HG03457 (cell line): ENCODE results near the gene PTPRN.

ENCODE experiments used
- ATAC-seq: cut with Tn5 transposase; IDR thresholded peaks from one replicate; pipeline ENCODE4 v1.9.1; 2021; ENCODE audit warnings: moderate number of reproducible peaks; ENCODE audit not compliant: unreplicated experiment

The PTPRN gene

GRCh38 chr2:219247678-219248642 lies 61.2 kb downstream of the PTPRN start:
- ATAC-seq: no peak

DNA sequence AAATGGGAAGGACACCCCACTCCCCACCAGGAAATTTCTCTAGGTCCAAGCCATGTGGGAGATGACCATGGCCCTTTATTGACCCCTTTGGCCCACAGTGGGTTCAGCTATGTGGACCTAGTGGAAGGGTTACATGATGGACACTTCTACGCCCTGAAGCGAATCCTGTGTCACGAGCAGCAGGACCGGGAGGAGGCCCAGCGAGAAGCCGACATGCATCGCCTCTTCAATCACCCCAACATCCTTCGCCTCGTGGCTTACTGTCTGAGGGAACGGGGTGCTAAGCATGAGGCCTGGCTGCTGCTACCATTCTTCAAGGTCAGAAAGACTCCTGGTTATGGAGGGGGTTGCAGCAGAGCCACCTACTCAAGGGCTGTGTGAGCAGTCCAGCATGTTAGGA lies 62.6 kb downstream of the PTPRN start:
- ATAC-seq: no peak

DNA sequence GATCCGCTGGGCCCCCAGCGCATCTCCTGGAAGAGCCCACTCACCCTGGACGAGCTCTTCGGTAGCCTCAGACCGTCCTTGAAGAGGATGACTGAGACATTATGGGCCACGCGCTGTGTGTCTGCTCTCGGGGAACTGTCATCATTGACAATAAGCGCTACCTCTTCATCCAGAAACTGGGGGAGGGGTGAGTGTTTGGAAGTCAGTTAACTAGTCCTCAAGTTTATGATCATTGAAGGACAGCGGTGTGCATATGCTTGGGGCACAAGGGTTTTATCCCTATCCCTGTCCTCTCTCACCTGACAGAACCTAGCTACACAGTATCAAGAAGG lies 63.3 kb downstream of the PTPRN start:
- ATAC-seq: no peak

GRCh38 chr2:219245148-219245898 lies 63.9 kb downstream of the PTPRN start, which contains the start of the genes GLB1L and STK16:
GLB1L (minus strand) TSS chr2:219245444; CDS start chr2:219243573, 1,871 bp downstream.
STK16 (plus strand) TSS chr2:219245479; CDS start chr2:219246000, 521 bp downstream.
- ATAC-seq: peak; percentile 50

- ATAC-seq: no peak
Measured at GRCh38 chr2:219244789-219245147, 64.4 kb downstream of the PTPRN start.

DNA sequence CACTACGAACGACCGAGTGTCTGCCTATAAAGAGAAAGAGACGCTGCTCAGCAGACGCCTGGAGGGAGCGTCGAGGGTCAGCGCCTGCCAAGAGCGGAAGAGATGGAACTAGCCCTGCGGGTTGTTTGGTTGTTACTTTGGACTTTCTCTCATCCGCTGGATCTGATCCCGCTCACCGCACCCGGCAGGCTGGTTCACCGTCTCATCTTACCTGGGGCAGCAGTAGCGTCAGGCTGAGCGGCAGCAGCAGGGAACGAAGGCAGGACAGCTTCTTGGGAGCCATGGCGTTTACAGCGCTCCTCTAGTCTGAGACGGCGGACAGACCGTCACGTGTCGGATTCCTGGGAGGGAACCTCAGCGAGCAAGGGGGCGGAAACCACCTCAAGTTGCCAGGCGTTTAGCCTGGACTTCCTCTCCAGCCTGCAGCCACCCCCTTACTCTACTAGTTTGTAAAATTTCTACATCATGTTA lies 65.9 kb downstream of the PTPRN start:
- no peak for ATAC-seq
